ENCODE data around the gene SPATC1L.

SPATC1L gene

GRCh38 chr21:46131838-46132651 is 52.2 kb downstream of the SPATC1L start:
- no peak for DNase-seq (ENCODE audit: low spot score)

- no peak for DNase-seq (ENCODE audit: low spot score)
Measured at GRCh38 chr21:46131588-46131837, 52.7 kb downstream of the SPATC1L start.

DNA sequence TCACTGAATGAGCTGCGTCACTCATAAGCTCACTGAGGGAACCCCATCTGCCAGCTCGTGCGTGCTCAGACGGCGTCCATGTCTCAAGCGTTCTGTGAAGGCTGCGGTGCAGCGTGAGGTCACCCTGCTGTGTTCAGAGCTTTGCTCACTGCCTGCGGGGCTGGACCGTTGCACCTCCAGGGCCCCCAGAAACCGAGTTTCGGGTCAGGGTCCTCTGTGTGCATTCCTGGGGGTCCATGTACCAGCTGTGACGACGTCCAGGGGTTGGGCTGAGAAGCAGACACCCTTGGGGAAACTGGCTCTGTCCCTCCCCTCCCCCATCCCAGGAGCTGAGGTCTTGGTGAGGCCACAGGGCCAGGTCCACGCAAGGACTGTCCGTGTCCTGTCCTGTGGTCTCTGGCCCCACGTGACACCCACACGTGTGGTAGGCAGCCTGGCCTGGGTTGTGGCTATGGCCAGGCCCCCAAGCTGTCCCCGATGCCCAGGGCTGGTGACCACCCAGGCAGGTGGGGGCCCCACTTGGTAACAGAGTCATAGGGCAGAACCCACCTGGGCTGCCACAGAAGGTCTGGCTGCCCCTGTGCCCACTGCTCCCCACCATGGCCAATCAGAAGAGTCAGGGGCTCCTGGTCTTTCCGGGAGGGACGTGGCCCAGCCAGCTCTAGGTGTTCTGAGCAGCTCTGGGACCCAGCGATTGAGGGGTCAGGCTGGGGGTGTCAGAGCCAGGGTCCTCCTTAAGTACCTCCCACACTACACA is 53.2 kb downstream of the SPATC1L start:
- DNase-seq (ENCODE audit: low spot score): no peak

DNA sequence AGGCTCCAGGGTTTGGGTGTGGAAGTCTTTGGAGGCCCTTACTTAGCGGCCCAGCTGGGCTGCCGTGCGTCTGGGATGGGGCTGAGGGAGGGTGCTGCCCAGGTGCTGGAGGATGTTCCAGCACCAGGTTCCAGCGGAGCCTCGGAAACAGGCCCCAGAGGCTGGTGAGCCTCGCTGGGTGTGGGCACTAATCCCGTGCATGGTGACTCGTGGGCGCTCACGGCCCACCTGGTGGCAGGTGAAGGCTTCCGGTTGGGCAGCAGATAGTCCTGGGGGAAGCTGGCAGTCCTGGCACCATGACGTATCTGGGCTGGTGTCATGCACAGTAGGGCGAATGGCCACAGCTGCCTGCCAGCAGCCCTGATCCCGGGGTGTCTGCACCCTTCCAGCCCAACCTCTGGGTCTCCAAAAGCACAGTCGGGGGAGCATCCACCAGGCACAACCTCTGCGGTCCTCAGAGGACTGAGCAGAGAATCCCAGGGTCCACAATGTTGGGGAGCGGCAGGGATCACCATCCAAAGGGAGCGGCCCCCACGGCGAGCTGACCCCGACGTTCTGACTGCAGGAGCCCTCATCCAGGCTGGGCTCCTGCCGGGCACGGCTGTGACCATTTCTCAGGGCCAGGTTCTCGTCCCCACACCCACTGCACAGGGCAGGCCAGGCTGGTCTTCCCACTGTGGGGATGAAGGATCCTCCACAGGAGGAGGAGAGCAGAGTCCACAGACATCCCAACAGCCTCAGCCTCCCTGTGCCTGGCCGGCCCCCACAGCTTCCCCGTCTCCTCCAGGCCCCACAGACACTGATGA is 54.2 kb downstream of the SPATC1L start:
- DNase-seq (ENCODE audit: low spot score): no peak

- DNase-seq (ENCODE audit: low spot score): no peak
Measured at GRCh38 chr21:46128933-46129571, 55.2 kb downstream of the SPATC1L start.

- DNase-seq (ENCODE audit: low spot score): no peak
Measured at GRCh38 chr21:46128106-46128932, 55.9 kb downstream of the SPATC1L start.

DNA sequence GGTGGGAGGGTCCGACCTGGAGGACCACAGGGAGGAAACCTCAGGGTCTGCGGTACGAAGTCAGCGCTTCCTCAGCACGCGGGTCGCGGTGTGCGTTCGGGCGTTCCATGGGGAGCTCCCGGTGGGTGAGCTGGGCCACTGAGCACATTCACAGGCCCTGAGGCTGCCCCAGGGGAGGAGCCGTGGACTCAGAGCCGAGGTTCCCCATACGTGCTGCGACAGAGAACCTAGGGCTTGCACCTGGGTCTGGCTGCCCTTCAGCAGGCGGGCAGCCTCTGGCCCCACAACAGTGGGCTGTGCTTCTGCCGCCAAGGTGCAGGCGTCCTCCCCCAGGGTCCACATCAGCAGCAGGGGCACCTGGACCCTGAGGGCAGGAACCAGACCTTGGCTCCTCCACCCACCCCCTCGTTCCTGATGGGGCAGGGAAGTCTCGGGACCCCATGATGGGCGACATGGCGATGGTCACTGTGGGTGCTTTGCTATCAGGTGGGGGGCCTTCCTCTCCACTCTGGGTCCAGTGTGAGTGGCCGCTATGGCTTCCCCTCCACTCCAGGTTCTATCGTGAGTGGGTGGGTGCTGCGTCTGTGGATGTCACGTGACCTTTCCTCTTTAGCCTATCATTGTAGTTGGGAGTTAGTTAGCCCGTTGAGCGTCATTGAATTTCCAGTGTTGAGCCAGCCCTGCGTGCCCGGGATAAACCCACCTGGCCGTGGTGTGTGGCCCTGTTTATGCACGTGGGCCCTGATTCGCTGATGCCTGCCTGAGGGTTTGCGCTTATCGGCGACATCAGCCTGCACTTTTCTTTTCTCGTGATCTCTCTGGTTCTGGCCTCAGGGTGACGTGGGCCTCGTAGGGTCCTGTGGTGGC is 56.8 kb downstream of the SPATC1L start:
- DNase-seq (ENCODE audit: low spot score): no peak

DNA sequence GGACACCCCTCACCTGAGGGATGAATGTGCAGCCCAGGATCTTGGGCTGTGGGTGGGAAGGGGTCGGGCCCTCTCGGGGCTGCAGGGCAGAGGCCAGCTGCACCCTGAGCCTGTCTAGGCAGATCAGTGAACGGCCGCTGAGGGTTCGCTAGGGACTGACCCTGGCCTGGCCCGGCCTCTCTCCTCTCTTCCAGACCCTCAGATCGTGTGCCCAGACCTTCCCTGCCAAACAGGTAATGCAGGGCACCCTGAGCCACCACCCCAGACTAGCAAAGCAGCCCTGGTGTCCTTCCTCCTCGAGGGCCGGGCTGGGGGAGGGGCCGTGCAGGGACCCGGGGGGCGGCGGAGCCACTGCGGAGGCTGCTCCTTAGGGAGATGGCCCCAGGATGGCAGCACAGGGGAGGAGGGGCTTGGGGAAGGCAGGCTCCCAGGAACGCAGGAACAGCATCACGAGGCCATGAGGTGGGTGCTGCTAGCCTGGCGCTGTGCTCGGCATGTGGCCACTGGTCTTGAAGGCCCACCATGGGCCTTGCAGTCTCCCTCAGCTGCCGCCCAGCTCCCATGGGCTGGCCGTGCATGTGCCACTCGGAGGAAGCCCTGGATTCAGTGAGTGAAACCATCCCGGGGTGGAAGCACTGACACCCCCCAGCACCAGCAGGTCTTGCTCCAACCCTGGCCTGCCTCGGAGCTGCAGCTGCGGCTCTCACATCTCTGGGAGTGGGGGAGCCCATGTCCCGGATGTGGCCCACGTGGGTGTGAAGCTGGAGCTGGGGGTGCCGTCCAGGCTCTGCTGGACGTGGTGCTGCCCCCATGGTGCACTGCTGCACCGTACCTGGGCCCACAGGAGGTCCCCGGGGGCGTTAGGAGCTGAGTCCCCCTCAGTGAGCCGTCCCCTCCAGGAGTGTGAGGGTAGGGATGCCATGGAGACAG is 57.7 kb downstream of the SPATC1L start:
- no peak for DNase-seq (ENCODE audit: low spot score)

- no peak for DNase-seq (ENCODE audit: low spot score)
Measured at GRCh38 chr21:46125846-46126301, 58.4 kb downstream of the SPATC1L start.

DNA sequence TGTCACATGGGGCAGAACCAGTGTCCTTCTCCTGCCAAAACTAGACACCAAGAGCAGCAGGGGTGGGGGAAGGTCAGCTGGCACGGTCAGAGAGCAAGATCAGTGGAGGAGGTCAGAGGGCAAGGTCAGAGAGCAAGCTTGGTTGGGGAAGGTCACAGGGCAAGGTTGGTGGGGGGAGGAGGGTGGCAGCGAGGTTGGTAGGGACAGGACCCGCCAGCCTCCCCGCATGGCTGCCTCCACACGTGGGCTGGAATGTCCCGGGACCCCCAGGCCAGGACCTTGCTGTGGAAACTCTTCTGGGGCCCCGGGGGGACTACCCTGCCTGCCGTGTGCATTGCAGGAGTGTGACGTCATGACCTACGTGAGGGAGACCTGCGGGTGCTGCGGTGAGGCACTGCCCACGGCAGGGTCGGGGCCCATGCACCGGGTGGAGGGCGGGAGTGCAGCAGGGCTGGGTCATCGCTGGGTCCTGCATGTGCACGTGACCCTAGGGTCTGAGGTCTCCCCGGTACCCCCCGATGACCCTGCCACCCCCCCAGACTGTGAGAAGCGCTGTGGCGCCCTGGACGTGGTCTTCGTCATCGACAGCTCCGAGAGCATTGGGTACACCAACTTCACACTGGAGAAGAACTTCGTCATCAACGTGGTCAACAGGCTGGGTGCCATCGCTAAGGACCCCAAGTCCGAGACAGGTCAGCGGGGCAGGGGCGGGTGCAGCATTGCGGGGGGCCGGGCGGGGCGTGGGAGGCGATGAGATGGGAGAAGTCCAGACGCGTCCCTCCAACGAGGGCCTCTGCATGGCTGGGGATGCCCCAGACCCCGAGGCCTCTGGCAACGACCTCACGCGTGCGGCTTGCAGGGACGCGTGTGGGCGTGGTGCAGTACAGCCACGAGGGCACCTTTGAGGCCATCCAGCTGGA is 59.1 kb downstream of the SPATC1L start:
- no peak for DNase-seq (ENCODE audit: low spot score)

- no peak for DNase-seq (ENCODE audit: low spot score)
Measured at GRCh38 chr21:46124083-46124925, 60.0 kb downstream of the SPATC1L start.

DNA sequence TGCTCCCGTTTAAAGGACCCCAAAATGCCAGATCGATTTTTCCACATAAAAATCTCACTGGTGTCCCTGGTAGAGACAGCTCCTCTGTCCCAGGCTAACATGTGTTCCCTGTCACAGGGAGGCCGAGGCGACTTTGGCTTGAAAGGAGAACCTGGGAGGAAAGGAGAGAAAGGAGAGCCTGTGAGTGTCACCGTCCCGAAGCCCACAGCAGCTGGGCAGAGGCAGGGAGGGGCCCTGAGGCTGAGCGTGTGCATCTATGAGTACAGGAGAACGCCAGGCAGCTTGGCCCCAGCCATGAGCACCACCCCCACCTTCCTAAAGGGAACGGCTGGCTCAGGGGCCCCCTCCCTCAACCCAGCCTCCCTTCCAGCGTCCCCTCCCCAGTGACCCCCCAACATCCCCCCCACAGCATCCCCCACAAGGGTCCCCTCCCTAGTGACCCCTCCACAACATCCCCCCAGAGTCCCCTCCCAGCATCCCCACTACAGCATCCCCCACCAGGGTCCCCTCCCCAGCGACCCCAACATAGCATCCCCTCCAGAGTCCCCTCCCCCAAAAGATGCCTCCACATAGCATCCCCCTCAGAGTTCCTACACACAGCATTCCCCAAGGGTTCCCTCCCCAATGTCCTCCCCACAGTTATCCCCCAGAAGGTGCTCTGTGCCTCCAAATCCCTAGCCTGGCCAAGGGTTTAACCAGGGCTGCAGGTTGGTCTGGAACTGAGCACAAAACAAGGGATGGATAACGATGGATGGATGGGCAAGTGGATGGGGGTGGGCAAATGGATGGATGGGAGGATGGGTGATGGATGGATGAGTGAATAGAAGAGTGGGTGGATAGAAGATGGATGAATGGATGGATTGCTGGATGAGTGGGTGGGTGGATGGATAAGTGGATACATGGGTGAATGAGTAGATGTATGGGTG is 61.2 kb downstream of the SPATC1L start:
- no peak for DNase-seq (ENCODE audit: low spot score)

DNA sequence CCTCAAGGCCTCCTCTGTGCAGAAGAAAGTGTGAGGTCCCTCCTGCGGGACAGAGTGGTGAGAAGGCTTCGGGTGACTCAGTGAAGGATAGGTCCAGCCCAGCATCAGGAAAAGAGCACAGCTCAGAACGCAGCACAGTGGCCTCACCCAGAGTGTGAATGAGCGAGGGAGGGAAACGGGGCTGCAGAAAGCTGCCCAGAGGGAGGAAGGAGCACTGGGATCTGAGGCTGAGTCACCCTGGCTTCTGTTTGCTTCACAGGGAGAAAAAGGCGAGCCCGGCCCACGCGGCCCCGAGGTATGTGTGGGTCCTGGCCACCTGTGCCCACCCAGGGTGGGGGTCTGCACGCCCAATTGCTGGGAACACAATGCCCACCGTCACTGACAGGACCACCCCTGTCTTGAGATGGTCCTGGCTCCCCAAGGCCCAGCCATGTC is 62.0 kb downstream of the SPATC1L start:
- DNase-seq (ENCODE audit: low spot score): no peak

GRCh38 chr21:46121286-46122221 is 62.7 kb downstream of the SPATC1L start:
- DNase-seq (ENCODE audit: low spot score): no peak
